ENCODE measurements around the gene SHANK1. TPM values are rescaled to one million over a fixed set of nuclear protein-coding genes. Genes with fewer than 3 reads are reported as not detected.

Gene SHANK1
- total and polyA plus RNA-seq, 2 of the 13 experiments (the other 11 are each of a cell fraction or from before 2014, with no cell fraction given): not detected

DNA sequence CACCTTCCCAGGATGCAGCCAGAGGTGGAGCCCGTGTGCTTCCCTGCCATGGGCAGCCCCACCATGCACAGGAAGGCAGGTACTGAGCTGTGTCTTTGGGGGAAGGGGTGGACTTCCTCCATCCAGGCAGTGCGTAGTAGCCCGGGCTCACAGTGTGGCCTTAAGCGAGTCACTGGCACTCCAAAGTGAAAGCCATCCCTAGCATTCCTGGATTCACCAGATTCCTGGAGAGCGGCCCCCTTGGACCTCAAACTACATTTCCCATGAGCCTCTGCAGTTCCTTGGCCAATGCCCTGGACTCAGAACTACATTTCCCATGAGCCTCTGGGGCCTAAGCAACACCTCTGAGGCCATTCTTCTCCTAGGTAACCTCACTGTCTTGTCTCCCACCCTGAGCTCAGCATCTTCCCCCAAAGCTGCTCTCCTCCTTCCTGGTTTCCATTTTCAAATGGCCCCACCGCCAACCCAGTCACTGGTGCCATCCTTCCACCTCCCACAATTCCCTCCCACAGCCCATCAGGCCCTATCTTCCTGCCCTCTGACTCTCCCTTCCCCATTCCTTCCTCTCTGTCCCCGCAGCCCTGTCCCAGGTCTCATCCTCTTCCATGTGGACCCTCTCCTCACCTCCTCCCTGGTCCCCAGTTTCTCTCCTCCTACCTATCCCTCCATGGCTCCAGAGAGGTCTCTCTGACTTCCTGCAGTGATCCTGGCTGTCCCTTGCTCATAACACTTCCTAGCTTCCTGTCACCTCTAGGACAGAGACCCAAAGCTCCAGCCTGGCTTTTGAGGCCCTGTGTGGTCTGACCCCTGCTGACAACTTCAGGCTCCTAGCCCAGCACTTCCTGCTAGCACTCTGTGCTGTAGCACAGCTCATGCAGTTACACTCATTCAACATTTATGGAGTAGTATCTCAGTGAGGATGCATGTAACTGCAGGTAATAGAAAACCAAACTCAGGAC lies 69.9 kb downstream of the SHANK1 start, which contains the start of gene C19orf81:
C19orf81 (plus strand) TSS at position 13 of the 959 bp plus-strand sequence; CDS start at position 13, 0 bp downstream.
- ATAC-seq (no peak; the same call in 1 of the 3 replicates), DNase-seq (ENCODE audit: low spot score) (no peak), FAIRE-seq (no peak)
- Histone ChIP-seq H3K27me3 (ENCODE audit: control insufficient read depth in 1 of 2, insufficient read depth in 2 of 2, low read length in 2 of 2) (no peaks in the 10 kb centered on the region), H3K4me2 (ENCODE audit: low read depth, low read length) (no peak within 1 kb of the TSS), H3K79me2 (ENCODE audit: insufficient read depth, low read length) (no peaks in the 10 kb centered on the region), H2AFZ (ENCODE audit: low read length) (no peak within 1 kb of the TSS), H3K27ac (ENCODE audit: extremely low read length, insufficient read depth, low read length) (no peak within 1 kb of the TSS), H3K9me3 (ENCODE audit: low read length) (no peaks in the 10 kb centered on the region), H3K4me1 (ENCODE audit: insufficient read depth, low read length) (no peaks in the 10 kb centered on the region), H3K36me3 (replicated peaks in 1 of 2; ENCODE audit: control insufficient read depth in 1 of 2, insufficient read depth in 2 of 2, low read length in 2 of 2) (no peaks in the 10 kb centered on the region), H3K4me3 (replicated peaks in 1 of 3; ENCODE audit: insufficient read depth in 1 of 3, low read depth in 2 of 3, low read length in 3 of 3) (no peak within 1 kb of the TSS), H4K20me1 (ENCODE audit: insufficient read depth, low read length) (no peaks in the 10 kb centered on the region), H3K9ac (ENCODE audit: insufficient read depth, low read depth, low read length) (no peak within 1 kb of the TSS)
- POLR2A ChIA-PET: no interaction called here
- no TSS peak for BruUV-seq (replicated peaks)
- 23% methylated on average over 3 of the region's 7 CpGs for WGBS (ENCODE audit: low lambda C conversion rate)
- in situ Hi-C loops (cut with HindIII; ENCODE audit: extremely low pct_ligation_motif_present, low pct_unique_long_range_greater_than_20kb) (no loop called here), intact Hi-C loops (cut with micrococcal nuclease; ENCODE audit: unreplicated experiment) (no loop called here)
- CTCF ChIA-PET (ENCODE audit: low intra/inter-chr PET ratio, low total read pairs): no interaction called here
- no peak for TF ChIP-seq ZFP90 (CRISPR knock-in tag; IDR thresholded peaks at IDR 0.05; ENCODE audit: borderline replicate concordance)
- TF ChIP-seq, protein P1, sequence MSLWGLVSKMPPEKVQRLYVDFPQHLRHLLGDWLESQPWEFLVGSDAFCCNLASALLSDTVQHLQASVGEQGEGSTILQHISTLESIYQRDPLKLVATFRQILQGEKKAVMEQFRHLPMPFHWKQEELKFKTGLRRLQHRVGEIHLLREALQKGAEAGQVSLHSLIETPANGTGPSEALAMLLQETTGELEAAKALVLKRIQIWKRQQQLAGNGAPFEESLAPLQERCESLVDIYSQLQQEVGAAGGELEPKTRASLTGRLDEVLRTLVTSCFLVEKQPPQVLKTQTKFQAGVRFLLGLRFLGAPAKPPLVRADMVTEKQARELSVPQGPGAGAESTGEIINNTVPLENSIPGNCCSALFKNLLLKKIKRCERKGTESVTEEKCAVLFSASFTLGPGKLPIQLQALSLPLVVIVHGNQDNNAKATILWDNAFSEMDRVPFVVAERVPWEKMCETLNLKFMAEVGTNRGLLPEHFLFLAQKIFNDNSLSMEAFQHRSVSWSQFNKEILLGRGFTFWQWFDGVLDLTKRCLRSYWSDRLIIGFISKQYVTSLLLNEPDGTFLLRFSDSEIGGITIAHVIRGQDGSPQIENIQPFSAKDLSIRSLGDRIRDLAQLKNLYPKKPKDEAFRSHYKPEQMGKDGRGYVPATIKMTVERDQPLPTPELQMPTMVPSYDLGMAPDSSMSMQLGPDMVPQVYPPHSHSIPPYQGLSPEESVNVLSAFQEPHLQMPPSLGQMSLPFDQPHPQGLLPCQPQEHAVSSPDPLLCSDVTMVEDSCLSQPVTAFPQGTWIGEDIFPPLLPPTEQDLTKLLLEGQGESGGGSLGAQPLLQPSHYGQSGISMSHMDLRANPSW (CRISPR knock-in tag; IDR thresholded peaks at IDR 0.05; ENCODE audit: borderline replicate concordance): no peak
- TF ChIP-seq EZH2 (conservative IDR thresholded peaks at IDR 0.05; ENCODE audit: low read depth, low read length): no peak
- no peak for TF ChIP-seq CC2D1A (CRISPR knock-in tag; IDR thresholded peaks at IDR 0.05)
- no peak for TF ChIP-seq POLR2AphosphoS5 (IDR thresholded peaks at IDR 0.05; ENCODE audit: low read depth, low read length)
- no peak for TF ChIP-seq ZNF644 (CRISPR knock-in tag; IDR thresholded peaks at IDR 0.05; ENCODE audit: low read depth)
- no peak for TF ChIP-seq CHD4 (IDR thresholded peaks at IDR 0.05; ENCODE audit: borderline replicate concordance, low read length)
- no peak for TF ChIP-seq HMG20A (CRISPR knock-in tag; IDR thresholded peaks at IDR 0.05; ENCODE audit: borderline replicate concordance)
- TF ChIP-seq SIX1 (CRISPR knock-in tag; IDR thresholded peaks at IDR 0.05; ENCODE audit: borderline replicate concordance): no peak
- TF ChIP-seq, protein P2, sequence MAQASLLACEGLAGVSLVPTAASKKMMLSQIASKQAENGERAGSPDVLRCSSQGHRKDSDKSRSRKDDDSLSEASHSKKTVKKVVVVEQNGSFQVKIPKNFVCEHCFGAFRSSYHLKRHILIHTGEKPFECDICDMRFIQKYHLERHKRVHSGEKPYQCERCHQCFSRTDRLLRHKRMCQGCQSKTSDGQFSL (CRISPR knock-in tag; IDR thresholded peaks at IDR 0.05): no peak
- no peak for TF ChIP-seq ZNF678 (CRISPR knock-in tag; IDR thresholded peaks at IDR 0.05)
- peak; percentile 61 for TF ChIP-seq NFYB (CRISPR knock-in tag; IDR thresholded peaks at IDR 0.05)
- peak; percentile 65 for TF ChIP-seq BCL6 (CRISPR knock-in tag; IDR thresholded peaks at IDR 0.05)
- no peak for TF ChIP-seq ATAD3A (CRISPR knock-in tag; IDR thresholded peaks at IDR 0.05)
- no peak for TF ChIP-seq TRIM24 (CRISPR knock-in tag; IDR thresholded peaks at IDR 0.05)
- no peak for TF ChIP-seq KLF11 (CRISPR knock-in tag; IDR thresholded peaks at IDR 0.05)
- TF ChIP-seq ZNF713 (CRISPR knock-in tag; IDR thresholded peaks at IDR 0.05): no peak
- TF ChIP-seq NR3C1 (CRISPR knock-in tag; IDR thresholded peaks at IDR 0.05): no peak
- TF ChIP-seq ZNF234 (CRISPR knock-in tag; conservative IDR thresholded peaks at IDR 0.05): no peak
- no peak for TF ChIP-seq ZNF431 (CRISPR knock-in tag; IDR thresholded peaks at IDR 0.05; ENCODE audit: borderline replicate concordance, low read depth)
- TF ChIP-seq HIVEP1 (CRISPR knock-in tag; IDR thresholded peaks at IDR 0.05): no peak
- TF ChIP-seq DR1 (CRISPR knock-in tag; IDR thresholded peaks at IDR 0.05): no peak
- peak; percentile 95 for TF ChIP-seq THAP11 (CRISPR knock-in tag; IDR thresholded peaks at IDR 0.05)
- TF ChIP-seq NFYC (CRISPR knock-in tag; IDR thresholded peaks at IDR 0.05): peak; percentile 68
- TF ChIP-seq SPEN (CRISPR knock-in tag; IDR thresholded peaks at IDR 0.05; ENCODE audit: low read depth): no peak
- no peak for TF ChIP-seq ZNF780A (CRISPR knock-in tag; IDR thresholded peaks at IDR 0.05)

Data from HepG2 (cell line).